ENCODE results near the gene TDRD10. TPM values are rescaled to one million over a fixed set of nuclear protein-coding genes. Genes with fewer than 3 reads are reported as not detected.

Gene TDRD10
- total and polyA plus RNA-seq, 4 donors: 0.23 to 1.5 (median 0.78) TPM

GRCh38 chr1:154549202-154549770 lies 47.3 kb downstream of the TDRD10 start:
- WGBS: 71% methylated on average over 3 of the region's 3 CpGs
- H3K36me3 ChIP-seq (ENCODE audit: control insufficient read depth in 4 of 4, insufficient read depth in 3 of 4, low read depth in 1 of 4, low read length in 3 of 4): peaks cover 18 to 53% (median 42%) of the 10 kb centered on the region in 4 donors
- H3K4me3 ChIP-seq (ENCODE audit: low read depth in 1 of 3, low read length in 3 of 3): no peak overlapping the region
- DNase-seq (ENCODE audit: low spot score): no peak
- no peak overlapping the region for H3K27ac ChIP-seq (ENCODE audit: low read depth in 1 of 2, low read length in 2 of 2)
- H3K9ac ChIP-seq (ENCODE audit: low read depth in 1 of 2, low read length in 2 of 2): no peak overlapping the region
- peaks cover 12 to 45% (median 37%) of the 10 kb centered on the region in 4 donors for H3K4me1 ChIP-seq (ENCODE audit: control insufficient read depth in 4 of 4, insufficient read depth in 4 of 4, low read length in 3 of 4)
- TF ChIP-seq GABPA (IDR thresholded peaks at IDR 0.05 in 1 of 2, conservative IDR thresholded peaks at IDR 0.05 in 1 of 2) (no peak), MAX (IDR thresholded peaks at IDR 0.05) (no peak), HNF4G (IDR thresholded peaks at IDR 0.05) (no peak), CTCF (IDR thresholded peaks at IDR 0.05; ENCODE audit: low read depth, low read length, missing input control) (no peak)
- H3K9me3 ChIP-seq (ENCODE audit: control insufficient read depth in 4 of 4, low read length in 3 of 4): no peaks in the 10 kb centered on the region
- H3K27me3 ChIP-seq (ENCODE audit: control insufficient read depth in 4 of 4, insufficient read depth in 4 of 4, low read length in 3 of 4): no peaks in the 10 kb centered on the region

- peaks cover 23 to 61% (median 50%) of the 10 kb centered on the region in 4 donors for H3K36me3 ChIP-seq (ENCODE audit: control insufficient read depth in 4 of 4, insufficient read depth in 3 of 4, low read depth in 1 of 4, low read length in 3 of 4)
- H3K9ac ChIP-seq (ENCODE audit: low read depth in 1 of 2, low read length in 2 of 2): no peak overlapping the region
- no peak overlapping the region for H3K27ac ChIP-seq (ENCODE audit: low read depth in 1 of 2, low read length in 2 of 2)
- peaks cover 12 to 45% (median 37%) of the 10 kb centered on the region in 4 donors for H3K4me1 ChIP-seq (ENCODE audit: control insufficient read depth in 4 of 4, insufficient read depth in 4 of 4, low read length in 3 of 4)
- TF ChIP-seq CTCF (IDR thresholded peaks at IDR 0.05; ENCODE audit: low read depth, low read length, missing input control): no peak
- DNase-seq (ENCODE audit: low spot score): no peak
- H3K9me3 ChIP-seq (ENCODE audit: control insufficient read depth in 4 of 4, low read length in 3 of 4): no peaks in the 10 kb centered on the region
- WGBS: 82% methylated on average over 5 of the region's 5 CpGs
- no peaks in the 10 kb centered on the region for H3K27me3 ChIP-seq (ENCODE audit: control insufficient read depth in 4 of 4, insufficient read depth in 4 of 4, low read length in 3 of 4)
- H3K4me3 ChIP-seq (ENCODE audit: low read depth in 1 of 3, low read length in 3 of 3): no peak overlapping the region
Measured at GRCh38 chr1:154550070-154550469, 48.1 kb downstream of the TDRD10 start.

GRCh38 chr1:154550657-154551056 lies 48.6 kb downstream of the TDRD10 start:
- TF ChIP-seq ATF3 (IDR thresholded peaks at IDR 0.05) (no peak), EGR1 (IDR thresholded peaks at IDR 0.05; ENCODE audit: low read depth in 2 of 2) (no peak), CTCF (IDR thresholded peaks at IDR 0.05; ENCODE audit: low read depth, low read length, missing input control) (no peak), JUND (IDR thresholded peaks at IDR 0.05) (no peak), MAX (IDR thresholded peaks at IDR 0.05) (no peak), FOXA1 (IDR thresholded peaks at IDR 0.05) (no peak), HNF4G (IDR thresholded peaks at IDR 0.05) (no peak), RAD21 (IDR thresholded peaks at IDR 0.05) (no peak), NR2F2 (IDR thresholded peaks at IDR 0.05) (no peak), YY1 (IDR thresholded peaks at IDR 0.05) (no peak), ZBTB33 (IDR thresholded peaks at IDR 0.05) (no peak), RXRA (IDR thresholded peaks at IDR 0.05) (no peak), HNF4A (conservative IDR thresholded peaks at IDR 0.05) (no peak)
- Histone ChIP-seq H3K4me3 (ENCODE audit: low read depth in 1 of 3, low read length in 3 of 3) (no peak overlapping the region), H3K9me3 (ENCODE audit: control insufficient read depth in 4 of 4, low read length in 3 of 4) (no peaks in the 10 kb centered on the region), H3K27ac (ENCODE audit: low read depth in 1 of 2, low read length in 2 of 2) (no peak overlapping the region), H3K27me3 (ENCODE audit: control insufficient read depth in 4 of 4, insufficient read depth in 4 of 4, low read length in 3 of 4) (no peaks in the 10 kb centered on the region), H3K9ac (ENCODE audit: low read depth in 1 of 2, low read length in 2 of 2) (no peak overlapping the region), H3K4me1 (ENCODE audit: control insufficient read depth in 4 of 4, insufficient read depth in 4 of 4, low read length in 3 of 4) (peaks cover 12 to 45% (median 37%) of the 10 kb centered on the region in 4 donors), H3K36me3 (ENCODE audit: control insufficient read depth in 4 of 4, insufficient read depth in 3 of 4, low read depth in 1 of 4, low read length in 3 of 4) (peaks cover 26 to 67% (median 54%) of the 10 kb centered on the region in 4 donors)
- DNase-seq (ENCODE audit: low spot score): no peak
- WGBS: 78% methylated on average over 6 of the region's 6 CpGs

All from liver (tissue), 9 donors.